ENCODE results near the gene C21orf91.

- TF ChIP-seq CTCF (IDR thresholded peaks at IDR 0.05), result no peak
- no peak for TF ChIP-seq POLR2A (IDR thresholded peaks at IDR 0.05; ENCODE audit: low read depth)
- TF ChIP-seq EP300 (IDR thresholded peaks at IDR 0.05), result no peak
- TF ChIP-seq POLR2AphosphoS5 (IDR thresholded peaks at IDR 0.05), result no peak
Measured at GRCh38 chr21:17785403-17785788, 33.8 kb downstream of the C21orf91 start.
